ES-I3 (cell line): Measurements from ENCODE around the gene PROSER2.

ENCODE experiments used
- H3K36me3 ChIP-seq: 2 replicates; pipeline ENCODE4 v1.6.1; 2013; ENCODE audit warnings: mild to moderate bottlenecking, low read length, control low read depth, moderate library complexity; ENCODE audit not compliant: insufficient read depth
- H3K4me1 ChIP-seq: 2 replicates; pipeline ENCODE4 v1.6.1; 2013; ENCODE audit warnings: mild to moderate bottlenecking, control low read depth, low read length; ENCODE audit not compliant: insufficient read depth
- H3K9ac ChIP-seq: 2 replicates; pipeline ENCODE4 v1.6.1; 2013; ENCODE audit warnings: low read depth, mild to moderate bottlenecking, low read length, moderate library complexity
- H3K9me3 ChIP-seq: 2 replicates; pipeline ENCODE4 v1.6.1; 2013; ENCODE audit warnings: mild to moderate bottlenecking, low read length, moderate library complexity; ENCODE audit not compliant: control insufficient read depth, insufficient read depth

PROSER2 gene

GRCh38 chr10:11875494-11876281 lies 52.5 kb downstream of the PROSER2 start:
- no peak overlapping the region for H3K9ac ChIP-seq
- no peaks in the 10 kb centered on the region for H3K36me3 ChIP-seq
- H3K9me3 ChIP-seq, result no peaks in the 10 kb centered on the region
- peaks cover 15% of the 10 kb centered on the region; the same call in 1 of the 2 replicates for H3K4me1 ChIP-seq

- H3K4me1 ChIP-seq, result peaks cover 15% of the 10 kb centered on the region; the same call in 1 of the 2 replicates
- no peaks in the 10 kb centered on the region for H3K36me3 ChIP-seq
- no peaks in the 10 kb centered on the region for H3K9me3 ChIP-seq
- no peak overlapping the region for H3K9ac ChIP-seq
These were observed 53.2 kb downstream of the PROSER2 start for GRCh38 chr10:11876324-11876723.

- H3K9ac ChIP-seq, result no peak overlapping the region
These were observed 53.8 kb downstream of the PROSER2 start for GRCh38 chr10:11876805-11877590.

GRCh38 chr10:11877591-11877905 lies 54.4 kb downstream of the PROSER2 start:
- no peaks in the 10 kb centered on the region for H3K36me3 ChIP-seq
- H3K9me3 ChIP-seq, result no peaks in the 10 kb centered on the region
- H3K4me1 ChIP-seq, result peaks cover 15% of the 10 kb centered on the region; the same call in 1 of the 2 replicates
- H3K9ac ChIP-seq, result no peak overlapping the region

More at GRCh38 chr10:11876805-11877590, 53.8 kb downstream of the PROSER2 start:
- H3K4me1 ChIP-seq, result peaks cover 15% of the 10 kb centered on the region; the same call in 1 of the 2 replicates
- no peaks in the 10 kb centered on the region for H3K36me3 ChIP-seq
- no peaks in the 10 kb centered on the region for H3K9me3 ChIP-seq

- H3K4me1 ChIP-seq, result peaks cover 15% of the 10 kb centered on the region; the same call in 1 of the 2 replicates
- H3K9ac ChIP-seq, result no peak overlapping the region
- no peaks in the 10 kb centered on the region for H3K36me3 ChIP-seq
- no peaks in the 10 kb centered on the region for H3K9me3 ChIP-seq
These were observed 55.6 kb downstream of the PROSER2 start for GRCh38 chr10:11878776-11879175.

GRCh38 chr10:11879387-11880094 lies 56.4 kb downstream of the PROSER2 start:
- H3K36me3 ChIP-seq, result no peaks in the 10 kb centered on the region
- H3K4me1 ChIP-seq, result peaks cover 15% of the 10 kb centered on the region; the same call in 1 of the 2 replicates
- no peak overlapping the region for H3K9ac ChIP-seq
- no peaks in the 10 kb centered on the region for H3K9me3 ChIP-seq

GRCh38 chr10:11880151-11881029 lies 57.2 kb downstream of the PROSER2 start:
- Histone ChIP-seq H3K4me1 (peaks cover 10% of the 10 kb centered on the region; the same call in 1 of the 2 replicates), H3K9me3 (no peaks in the 10 kb centered on the region), H3K9ac (no peak overlapping the region), H3K36me3 (no peaks in the 10 kb centered on the region)

GRCh38 chr10:11881030-11881476 lies 57.9 kb downstream of the PROSER2 start:
- no peak overlapping the region for H3K9ac ChIP-seq
- H3K9me3 ChIP-seq, result no peaks in the 10 kb centered on the region
- H3K36me3 ChIP-seq, result no peaks in the 10 kb centered on the region
- H3K4me1 ChIP-seq, result peaks cover 3% of the 10 kb centered on the region; the same call in 1 of the 2 replicates

- Histone ChIP-seq H3K9me3 (no peaks in the 10 kb centered on the region), H3K4me1 (no peaks in the 10 kb centered on the region; the same call in 1 of the 2 replicates), H3K9ac (no peak overlapping the region), H3K36me3 (no peaks in the 10 kb centered on the region)
These were observed 58.6 kb downstream of the PROSER2 start for GRCh38 chr10:11881477-11882417.

GRCh38 chr10:11882646-11883375 lies 59.7 kb downstream of the PROSER2 start:
- H3K9ac ChIP-seq, result no peak overlapping the region
- H3K4me1 ChIP-seq, result no peaks in the 10 kb centered on the region; the same call in 1 of the 2 replicates
- H3K9me3 ChIP-seq, result no peaks in the 10 kb centered on the region
- no peaks in the 10 kb centered on the region for H3K36me3 ChIP-seq

GRCh38 chr10:11884706-11885423 lies 61.7 kb downstream of the PROSER2 start:
- Histone ChIP-seq H3K36me3 (no peaks in the 10 kb centered on the region), H3K9ac (no peak overlapping the region), H3K9me3 (no peaks in the 10 kb centered on the region), H3K4me1 (no peaks in the 10 kb centered on the region; the same call in 1 of the 2 replicates)
